Small intestine (tissue), 7 donors: ENCODE results near the gene LRSAM1. TPM values are rescaled to one million over a fixed set of nuclear protein-coding genes. Genes with fewer than 3 reads are reported as not detected.

Experiments
- DNase-seq, 2 donors: peaks; one replicate each; pipeline versions ENCODE4 v3.0.0 to v3.0.0-alpha.2; 2013
- FAIRE-seq: peaks from 2 replicates; lab custom pipeline; 2012; peaks lifted over from hg19 to GRCh38; lab: Jason Lieb, UNC
- H3K27ac ChIP-seq, 3 donors: one replicate each; pipeline ENCODE4 v1.5.1; 2013; ENCODE audit warnings: low read length in 2 of 3, mild to moderate bottlenecking in 2 of 3, control low read depth in 1 of 3, inconsistent platforms in 1 of 3, low read depth in 1 of 3, moderate library complexity in 1 of 3
- H3K27me3 ChIP-seq, 3 donors: one replicate each; pipeline ENCODE4 v1.6.1; 2013; ENCODE audit warnings: low read length in 3 of 3, inconsistent platforms in 1 of 3; ENCODE audit not compliant: control insufficient read depth in 3 of 3, insufficient read depth in 3 of 3
- H3K36me3 ChIP-seq, 3 donors: one replicate each; pipeline ENCODE4 v1.6.1; 2013; ENCODE audit warnings: low read length in 3 of 3, inconsistent platforms in 1 of 3, low read depth in 1 of 3, mild to moderate bottlenecking in 1 of 3, moderate library complexity in 1 of 3; ENCODE audit not compliant: control insufficient read depth in 3 of 3, insufficient read depth in 2 of 3
- H3K4me1 ChIP-seq, 3 donors: one replicate each; pipeline ENCODE4 v1.6.1; 2013; ENCODE audit warnings: low read length in 2 of 3, inconsistent platforms in 1 of 3, low read depth in 1 of 3, mild to moderate bottlenecking in 1 of 3, moderate library complexity in 1 of 3; ENCODE audit not compliant: control insufficient read depth in 3 of 3, insufficient read depth in 2 of 3
- H3K4me3 ChIP-seq, 3 donors: one replicate each; pipeline ENCODE4 v1.5.1; 2013; ENCODE audit warnings: low read length in 3 of 3, control low read depth in 1 of 3, inconsistent platforms in 1 of 3, low read depth in 1 of 3, mild to moderate bottlenecking in 1 of 3, moderate library complexity in 1 of 3
- H3K9me3 ChIP-seq, 2 donors: one replicate each; pipeline ENCODE4 v1.6.1; 2013; ENCODE audit warnings: low read depth in 1 of 2, low read length in 1 of 2; ENCODE audit not compliant: control insufficient read depth in 2 of 2, insufficient read depth in 1 of 2
- WGBS, 3 donors: extraction: QIAGEN DNeasy Blood & Tissue Kit; methylation state at CpG; one replicate each; pipeline ENCODE4 v1.1.7; 2013; 5-methylcytosine and 5-hydroxymethylcytosine counted together
- polyA plus RNA-seq, 4 donors: library from polyadenylated mRNA; stranded (reverse) in 3 of 4; unstranded in 1 of 4; fragments of 200-250 nt in 3 of 4; fragments of 120-200 nt in 1 of 4; gene quantifications; one replicate each; pipeline versions ENCODE4 v1.2.1 to v1.2.3, GENCODE V29; 2013
- donor health status: healthy with polysubstance abuse.
- donor health status: control.
- donor health status: control.
- donor health status: Bipolar disorder and iron deficiency.
- donor health status: healthy.

Gene LRSAM1
- polyA plus RNA-seq, 4 donors: 12.8 to 22.8 (median 18.2) TPM

DNA sequence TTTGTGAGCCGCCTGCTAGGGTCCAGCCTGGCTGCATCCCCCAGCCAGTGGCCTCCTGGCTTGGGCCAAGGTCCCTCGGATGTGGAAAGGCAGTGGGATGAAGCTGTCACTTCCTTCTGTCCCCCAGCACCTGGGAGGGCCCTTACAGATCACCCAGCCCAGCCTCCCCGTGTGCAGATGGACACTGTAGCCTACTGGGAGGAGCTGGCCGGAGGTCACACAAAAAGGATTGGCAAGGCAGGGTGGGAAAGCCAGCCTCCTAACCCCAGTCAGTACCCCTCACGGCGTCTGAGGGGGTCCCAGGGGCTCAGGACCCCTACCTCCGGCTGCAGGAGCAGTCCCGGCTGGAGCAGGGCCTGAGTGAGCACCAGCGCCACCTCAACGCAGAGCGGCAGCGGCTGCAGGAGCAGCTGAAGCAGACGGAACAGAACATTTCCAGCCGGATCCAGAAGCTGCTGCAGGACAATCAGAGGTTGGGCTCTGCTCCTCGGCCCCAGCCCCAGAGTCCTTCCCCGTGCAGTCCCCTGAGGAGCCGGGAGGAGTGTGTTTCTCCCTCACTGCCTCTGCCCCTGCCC, 28.3 kb downstream of the LRSAM1 start:
- Histone ChIP-seq H3K36me3 (peaks cover 14 to 62% (median 18%) of the 10 kb centered on the region in 3 donors), H3K27ac (no peak overlapping the region), H3K4me1 (no peaks in the 10 kb centered on the region), H3K4me3 (no peak overlapping the region), H3K27me3 (no peaks in the 10 kb centered on the region), H3K9me3 (no peaks in the 10 kb centered on the region)
- DNase-seq (no peak), FAIRE-seq (no peak)
- 86 to 94% (median 89%) methylated on average over 15 to 17 of the region's 17 CpGs for WGBS, 3 donors

DNA sequence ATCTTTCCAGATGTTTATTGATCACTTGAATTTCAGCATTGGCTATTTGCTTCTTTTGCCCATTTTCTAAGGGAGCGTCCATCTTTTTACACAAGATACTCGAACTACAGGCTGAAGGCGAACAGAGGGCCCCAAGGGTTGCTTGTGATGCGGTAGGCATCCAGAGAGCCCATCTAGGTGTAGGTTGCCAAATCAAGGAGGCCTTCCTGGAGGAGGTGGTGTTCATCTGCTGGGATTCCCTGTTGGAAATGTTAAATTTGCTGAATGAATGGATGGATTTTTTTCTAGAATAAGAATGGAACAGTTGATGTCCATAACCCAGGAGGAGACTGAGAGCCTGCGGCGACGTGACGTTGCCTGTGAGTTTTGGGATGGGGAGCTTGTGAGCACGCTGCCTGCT, 31.4 kb downstream of the LRSAM1 start:
- H3K27me3 ChIP-seq: no peaks in the 10 kb centered on the region
- 96 to 98% (median 97%) methylated on average over 9 of the region's 9 CpGs for WGBS, 3 donors
- no peak for FAIRE-seq
- no peaks in the 10 kb centered on the region for H3K4me1 ChIP-seq
- peaks cover 13 to 76% (median 18%) of the 10 kb centered on the region in 3 donors for H3K36me3 ChIP-seq
- no peak for DNase-seq
- H3K9me3 ChIP-seq: no peaks in the 10 kb centered on the region
- no peak overlapping the region for H3K4me3 ChIP-seq
- no peak overlapping the region for H3K27ac ChIP-seq

DNA sequence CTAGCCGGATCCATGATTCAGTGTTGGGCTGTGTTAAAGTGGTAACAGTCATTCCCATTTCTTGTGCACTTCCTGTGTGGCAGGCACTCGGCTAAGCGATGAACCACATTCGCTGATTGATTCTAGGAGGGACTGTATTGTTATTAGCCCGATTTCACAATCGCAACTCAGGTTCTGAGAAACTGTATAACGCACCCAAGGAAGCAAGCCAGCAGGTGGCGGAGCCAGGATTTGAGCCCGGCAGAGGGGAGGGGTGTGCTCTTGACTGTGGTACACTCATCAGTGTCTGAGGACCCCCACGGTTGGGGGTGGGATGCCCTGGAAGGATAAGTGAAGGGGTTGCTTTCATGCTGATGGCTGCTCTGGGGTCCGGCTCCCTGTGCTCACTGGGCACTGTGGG, 34.7 kb downstream of the LRSAM1 start:
- Histone ChIP-seq H3K36me3 (peaks cover 0 to 76% (median 5%) of the 10 kb centered on the region in 3 donors), H3K27me3 (no peaks in the 10 kb centered on the region), H3K4me1 (no peaks in the 10 kb centered on the region), H3K9me3 (no peaks in the 10 kb centered on the region), H3K4me3 (no peak overlapping the region), H3K27ac (no peak overlapping the region)
- FAIRE-seq (no peak), DNase-seq (no peak)
- 87 to 93% (median 90%) methylated on average over 11 of the region's 11 CpGs for WGBS, 3 donors

DNA sequence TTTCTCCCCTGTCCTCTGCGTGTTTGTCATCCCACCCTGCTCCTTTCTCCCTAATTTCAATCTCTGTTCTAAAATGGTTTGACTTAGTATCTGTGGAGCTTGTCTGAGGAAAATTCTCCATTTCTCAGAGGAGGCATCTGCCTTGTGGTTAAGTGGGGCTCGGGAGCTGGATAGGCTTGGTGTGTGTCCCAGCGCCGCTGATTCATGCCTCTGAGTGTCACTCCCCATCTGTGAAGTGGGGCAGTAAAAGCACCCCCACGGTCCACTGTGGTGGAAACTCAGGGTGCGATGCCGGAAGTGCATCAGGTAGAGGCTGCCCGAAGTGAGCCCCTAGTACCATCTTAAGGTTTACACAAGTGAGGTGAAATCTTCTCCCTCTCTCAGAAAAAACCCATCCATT, 37.6 kb downstream of the LRSAM1 start:
- Histone ChIP-seq H3K27ac (no peak overlapping the region), H3K9me3 (no peaks in the 10 kb centered on the region), H3K27me3 (no peaks in the 10 kb centered on the region), H3K4me1 (no peaks in the 10 kb centered on the region), H3K4me3 (no peak overlapping the region), H3K36me3 (peaks cover 0 to 82% (median 6%) of the 10 kb centered on the region in 3 donors)
- 83 to 96% (median 90%) methylated on average over 8 of the region's 8 CpGs for WGBS, 3 donors
- DNase-seq (no peak), FAIRE-seq (no peak)

DNA sequence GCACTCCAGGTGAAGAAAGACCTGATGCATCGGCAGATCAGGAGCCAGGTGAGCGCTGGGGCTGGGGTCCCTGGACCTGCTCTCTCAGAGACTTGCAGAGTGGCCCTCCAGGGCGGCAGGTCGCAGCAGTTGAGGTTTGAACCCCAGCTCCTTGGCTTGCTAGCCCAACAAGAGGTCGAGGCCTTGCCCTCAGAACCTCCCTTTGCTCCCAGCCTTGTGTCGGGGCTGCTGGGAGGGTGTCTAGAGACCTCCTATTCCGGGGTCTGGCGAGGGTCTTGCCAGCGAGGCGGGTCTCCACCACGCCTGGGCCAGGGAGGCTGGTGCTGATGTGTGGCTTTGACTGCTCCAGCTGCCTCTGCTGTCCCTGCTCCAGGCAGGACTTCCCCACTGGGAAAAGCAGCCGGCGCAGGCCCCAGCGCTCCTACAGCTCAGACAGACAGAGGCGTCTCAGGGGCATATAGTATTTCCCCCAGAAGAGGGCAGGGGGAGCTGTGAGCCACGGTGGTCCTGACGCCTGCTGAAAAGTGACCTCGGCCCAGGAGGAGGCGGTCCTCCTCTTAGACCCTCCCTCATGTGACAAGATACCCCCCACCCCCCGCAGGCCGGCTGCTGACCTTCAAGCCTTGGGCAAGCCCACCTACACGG, 38.3 kb downstream of the LRSAM1 start:
- peaks cover 0 to 83% (median 6%) of the 10 kb centered on the region in 3 donors for H3K36me3 ChIP-seq
- DNase-seq: no peak
- no peak overlapping the region for H3K4me3 ChIP-seq
- no peaks in the 10 kb centered on the region for H3K4me1 ChIP-seq
- H3K9me3 ChIP-seq: no peaks in the 10 kb centered on the region
- H3K27ac ChIP-seq: no peak overlapping the region
- FAIRE-seq: no peak
- H3K27me3 ChIP-seq: no peaks in the 10 kb centered on the region
- 85 to 95% (median 93%) methylated on average over 20 to 22 of the region's 22 CpGs for WGBS, 3 donors

DNA sequence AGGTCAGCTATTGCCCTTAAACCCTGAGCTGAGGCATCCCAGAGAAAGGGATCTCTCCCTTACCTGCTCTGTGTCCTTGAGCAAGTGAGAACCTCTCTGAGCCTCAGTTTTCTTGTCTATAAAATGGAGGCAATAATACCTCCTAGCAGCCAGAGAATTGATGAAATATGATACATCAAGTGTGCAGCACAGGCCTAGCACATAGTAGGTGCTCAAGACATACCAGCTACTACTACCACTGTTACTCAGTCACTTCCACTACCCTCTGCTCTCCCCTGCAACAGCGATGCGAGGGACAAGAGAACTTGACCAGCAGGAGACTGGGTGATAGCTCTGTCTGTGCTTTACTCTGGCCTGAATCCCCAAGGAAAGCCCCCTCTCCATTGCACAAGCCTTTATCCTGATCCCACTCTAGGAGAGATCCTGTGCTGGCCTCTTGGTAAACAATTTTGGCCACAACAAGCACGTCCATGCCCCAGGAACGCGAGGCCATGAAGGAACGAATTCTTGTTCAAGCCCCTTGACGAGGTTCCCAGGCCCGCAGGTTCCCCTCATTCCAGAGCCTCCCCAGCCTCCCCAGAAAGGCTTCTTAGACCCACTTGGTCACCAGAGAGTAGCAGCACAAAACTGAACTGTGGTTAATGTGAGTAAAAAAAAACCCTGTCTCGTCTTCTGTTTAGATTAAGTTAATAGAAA, 39.4 kb downstream of the LRSAM1 start:
- H3K27ac ChIP-seq: no peak overlapping the region

DNA sequence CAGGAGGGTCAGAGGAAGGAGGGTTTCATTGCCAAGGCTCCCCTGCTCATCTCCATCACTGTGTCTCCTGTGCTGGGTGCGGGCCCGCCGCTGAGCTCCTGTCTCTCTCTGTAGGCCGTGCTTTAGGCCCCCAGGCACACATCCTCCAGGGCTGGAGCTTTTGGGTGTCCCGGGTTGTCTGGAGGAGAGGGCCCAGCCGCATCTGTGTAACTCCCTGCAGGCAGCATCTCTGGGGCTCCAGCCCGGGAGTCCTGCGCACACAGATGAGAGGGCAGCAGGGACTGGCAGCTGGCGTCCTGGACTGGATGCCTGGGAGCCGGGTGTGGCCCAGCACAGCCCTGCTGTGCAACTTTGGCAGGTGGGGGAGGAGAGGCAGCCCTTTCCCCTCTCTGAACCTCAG, 40.2 kb downstream of the LRSAM1 start:
- no peak overlapping the region for H3K4me3 ChIP-seq
- H3K27ac ChIP-seq: no peak overlapping the region
- no peaks in the 10 kb centered on the region for H3K9me3 ChIP-seq
- peaks cover 2 to 9% (median 2%) of the 10 kb centered on the region in 3 donors for H3K4me1 ChIP-seq
- 79 to 91% (median 89%) methylated on average over 10 of the region's 10 CpGs for WGBS, 3 donors
- peaks cover 0 to 82% (median 6%) of the 10 kb centered on the region in 3 donors for H3K36me3 ChIP-seq
- no peak for DNase-seq
- H3K27me3 ChIP-seq: no peaks in the 10 kb centered on the region
- no peak for FAIRE-seq

More for the DNA sequence above, 39.4 kb downstream of the LRSAM1 start:
- no peak overlapping the region for H3K4me3 ChIP-seq
- H3K9me3 ChIP-seq: no peaks in the 10 kb centered on the region
- DNase-seq: no peak
- WGBS, 3 donors: 86 to 95% (median 90%) methylated on average over 9 of the region's 9 CpGs
- H3K36me3 ChIP-seq: peaks cover 0 to 82% (median 6%) of the 10 kb centered on the region in 3 donors
- H3K27me3 ChIP-seq: no peaks in the 10 kb centered on the region
- FAIRE-seq: no peak
- peaks cover 2 to 6% (median 2%) of the 10 kb centered on the region in 3 donors for H3K4me1 ChIP-seq

DNA sequence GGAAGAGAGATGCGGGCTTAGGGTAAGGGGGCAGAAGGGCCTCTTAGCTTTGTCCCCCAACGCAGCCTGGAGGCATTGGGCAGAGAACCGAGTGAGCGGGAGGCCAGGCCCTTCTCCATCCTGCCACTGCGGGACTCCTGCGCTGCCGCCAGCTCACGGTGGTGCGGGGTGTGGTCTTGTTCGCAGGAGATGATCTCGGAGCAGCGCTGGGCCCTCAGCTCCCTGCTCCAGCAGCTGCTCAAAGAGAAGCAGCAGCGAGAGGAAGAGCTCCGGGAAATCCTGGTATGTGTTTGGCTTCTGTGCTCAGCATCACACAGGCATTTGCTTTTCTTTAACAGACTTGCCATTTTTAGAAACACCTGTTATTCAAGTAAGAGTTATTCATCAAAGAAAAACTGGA, 41.3 kb downstream of the LRSAM1 start:
- Histone ChIP-seq H3K4me1 (peaks cover 2 to 9% (median 2%) of the 10 kb centered on the region in 3 donors), H3K9me3 (no peaks in the 10 kb centered on the region), H3K27ac (no peak overlapping the region), H3K36me3 (peaks cover 0 to 83% (median 12%) of the 10 kb centered on the region in 3 donors), H3K27me3 (no peaks in the 10 kb centered on the region), H3K4me3 (no peak overlapping the region)
- WGBS, 3 donors: 87 to 98% (median 90%) methylated on average over 14 of the region's 14 CpGs
- DNase-seq (no peak), FAIRE-seq (no peak)
